Fibroblast of pulmonary artery (primary cell): ENCODE data around the gene RNU2-1.
"Not testable (repeated sequence)": the region's sequence is repeated elsewhere in the genome, so short reads cannot be mapped to it uniquely, and the experiment has no call there.

Experiments used
- DNase-seq: peaks from one replicate; pipeline ENCODE4 v3.0.0-alpha.2; 2010; ENCODE audit warnings: low read depth
- H3K4me3 ChIP-seq: replicated peaks from 2 replicates; pipeline ENCODE4 v1.5.1; 2011; ENCODE audit warnings: low read depth, mild to moderate bottlenecking, control low read depth, low read length, moderate library complexity
- CTCF ChIP-seq: IDR thresholded peaks from 2 replicates; pipeline ENCODE4 v1.5.1; 2011; ENCODE audit warnings: mild to moderate bottlenecking, control low read depth, low read length, inconsistent platforms; ENCODE audit errors: missing control alignments

RNU2-1 gene

GRCh38 chr17:43210576-43210975 is 23.2 kb downstream of the RNU2-1 start:
- DNase-seq, result no peak
- TF ChIP-seq CTCF, result no peak
- no peak overlapping the region for H3K4me3 ChIP-seq

- not testable (repeated sequence) for DNase-seq, H3K4me3 ChIP-seq
Observed at GRCh38 chr17:43203013-43203412, 30.8 kb downstream of the RNU2-1 start.

- no peak for TF ChIP-seq CTCF
- DNase-seq, result no peak
- no peak overlapping the region for H3K4me3 ChIP-seq
Observed at GRCh38 chr17:43200127-43200526, 33.6 kb downstream of the RNU2-1 start.

- H3K4me3 ChIP-seq, result no peak overlapping the region
- TF ChIP-seq CTCF, result no peak
- no peak for DNase-seq
Observed at GRCh38 chr17:43199633-43200032, 34.1 kb downstream of the RNU2-1 start.

GRCh38 chr17:43193251-43193650 is 40.5 kb downstream of the RNU2-1 start:
- no peak for TF ChIP-seq CTCF
- DNase-seq, result no peak

GRCh38 chr17:43186656-43187055 is 47.1 kb downstream of the RNU2-1 start:
- DNase-seq, H3K4me3 ChIP-seq: not testable (repeated sequence)

More at GRCh38 chr17:43193251-43193650, 40.5 kb downstream of the RNU2-1 start:
- H3K4me3 ChIP-seq, result no peak overlapping the region

- H3K4me3 ChIP-seq, result no peak overlapping the region
- no peak for TF ChIP-seq CTCF
- DNase-seq, result no peak
Observed at GRCh38 chr17:43183921-43184320, 49.9 kb downstream of the RNU2-1 start.
